GM21381 (cell line): ENCODE results near the gene CT83.

Experiments used
- ATAC-seq: cut with Tn5 transposase; IDR thresholded peaks from one replicate; pipeline ENCODE4 v1.9.1; 2021; ENCODE audit warnings: mild to moderate bottlenecking, moderate library complexity; ENCODE audit not compliant: unreplicated experiment

Gene CT83

GRCh38 chrX:116462822-116463221, at the start of gene CT83:
CT83 (minus strand) TSS chrX:116462976; CDS start chrX:116462856, 120 bp downstream.
- ATAC-seq: no peak

GRCh38 chrX:116499780-116500179, 37.0 kb upstream of the CT83 start:
- no peak for ATAC-seq

GRCh38 chrX:116493271-116493670, 30.5 kb upstream of the CT83 start:
- ATAC-seq: no peak

GRCh38 chrX:116490104-116490503, 27.3 kb upstream of the CT83 start:
- no peak for ATAC-seq

- no peak for ATAC-seq
Measured at GRCh38 chrX:116480059-116480458, 17.3 kb upstream of the CT83 start.

GRCh38 chrX:116449156-116449555, 13.6 kb downstream of the CT83 start:
- no peak for ATAC-seq

GRCh38 chrX:116436358-116436816, 26.4 kb downstream of the CT83 start, which contains the start of gene SLC6A14:
SLC6A14 (plus strand) TSS chrX:116436606; CDS start chrX:116436710, 104 bp downstream.
- no peak for ATAC-seq

- ATAC-seq: no peak
Measured at GRCh38 chrX:116435597-116435996, 27.2 kb downstream of the CT83 start.

GRCh38 chrX:116427978-116428377, 34.8 kb downstream of the CT83 start:
- no peak for ATAC-seq

GRCh38 chrX:116417968-116418367, 44.8 kb downstream of the CT83 start:
- no peak for ATAC-seq

GRCh38 chrX:116417214-116417613, 45.6 kb downstream of the CT83 start:
- ATAC-seq: no peak

- no peak for ATAC-seq
Measured at GRCh38 chrX:116413273-116413672, 49.5 kb downstream of the CT83 start.
